GM18907 (cell line): ENCODE measurements around the gene CAPG.
"Not testable (repeated sequence)": the region's sequence is repeated elsewhere in the genome, so short reads cannot be mapped to it uniquely, and the experiment has no call there.

Experiments
- ATAC-seq: cut with Tn5 transposase; IDR thresholded peaks from one replicate; pipeline ENCODE4 v1.9.1; 2021; ENCODE audit warnings: mild to moderate bottlenecking, moderate library complexity; ENCODE audit not compliant: unreplicated experiment

CAPG gene

DNA sequence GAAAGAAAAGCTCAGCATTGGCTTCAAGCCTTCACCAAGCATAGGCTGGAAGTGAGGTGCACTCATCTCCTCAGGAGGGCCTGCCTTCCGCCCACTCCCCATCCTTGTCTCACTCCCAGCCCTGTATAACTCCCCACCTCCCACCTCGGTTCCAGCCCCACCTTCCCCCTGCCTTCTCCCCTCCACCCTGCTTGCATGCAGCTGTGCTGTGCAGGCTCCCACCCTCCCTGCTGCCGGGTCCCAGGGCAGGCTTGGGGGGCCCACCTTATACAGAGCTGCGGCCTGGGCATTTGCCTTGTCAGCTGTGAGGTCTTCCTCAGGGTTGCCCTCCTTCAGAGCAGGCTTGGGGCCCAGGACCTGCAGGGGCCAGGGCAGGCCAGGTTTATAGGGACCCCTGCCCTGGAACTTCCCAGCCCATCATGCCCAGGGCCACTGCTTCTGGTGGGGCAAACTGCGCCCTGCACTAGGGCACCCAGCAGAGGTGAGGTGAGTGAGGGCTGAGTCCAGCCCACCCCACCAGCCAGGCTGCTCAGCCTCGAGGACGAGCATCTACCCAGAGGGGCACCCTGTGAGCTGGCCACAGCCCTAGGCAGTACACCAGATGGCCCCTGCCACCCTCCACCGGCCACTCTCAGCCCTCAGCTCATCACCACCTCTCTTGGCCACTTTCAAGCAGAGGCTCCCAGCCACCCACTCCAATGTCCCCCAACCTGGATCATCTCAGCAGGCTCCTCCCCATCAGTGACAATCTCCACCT lies 11.6 kb downstream of the CAPG start:
- no peak for ATAC-seq

DNA sequence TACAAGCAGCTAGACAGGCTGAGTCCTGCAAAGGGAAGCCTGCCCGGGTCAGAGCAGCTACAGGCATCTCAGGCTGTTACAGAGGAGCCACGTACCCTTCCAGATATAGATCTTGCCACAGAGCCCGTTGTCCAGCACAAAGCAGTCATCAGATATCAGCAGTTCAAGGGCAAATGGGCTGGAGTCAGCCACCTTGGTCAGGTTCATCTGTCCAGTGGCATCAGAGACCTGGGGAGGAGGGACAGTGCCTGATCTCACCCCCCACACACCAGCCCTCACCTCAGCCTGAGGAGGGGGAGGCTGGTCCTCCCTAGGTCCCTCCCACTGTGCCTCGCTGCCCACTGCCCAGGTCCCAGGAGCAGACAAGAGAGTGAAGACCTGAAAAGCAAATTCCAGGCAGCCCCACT lies 12.2 kb downstream of the CAPG start:
- ATAC-seq, result no peak

DNA sequence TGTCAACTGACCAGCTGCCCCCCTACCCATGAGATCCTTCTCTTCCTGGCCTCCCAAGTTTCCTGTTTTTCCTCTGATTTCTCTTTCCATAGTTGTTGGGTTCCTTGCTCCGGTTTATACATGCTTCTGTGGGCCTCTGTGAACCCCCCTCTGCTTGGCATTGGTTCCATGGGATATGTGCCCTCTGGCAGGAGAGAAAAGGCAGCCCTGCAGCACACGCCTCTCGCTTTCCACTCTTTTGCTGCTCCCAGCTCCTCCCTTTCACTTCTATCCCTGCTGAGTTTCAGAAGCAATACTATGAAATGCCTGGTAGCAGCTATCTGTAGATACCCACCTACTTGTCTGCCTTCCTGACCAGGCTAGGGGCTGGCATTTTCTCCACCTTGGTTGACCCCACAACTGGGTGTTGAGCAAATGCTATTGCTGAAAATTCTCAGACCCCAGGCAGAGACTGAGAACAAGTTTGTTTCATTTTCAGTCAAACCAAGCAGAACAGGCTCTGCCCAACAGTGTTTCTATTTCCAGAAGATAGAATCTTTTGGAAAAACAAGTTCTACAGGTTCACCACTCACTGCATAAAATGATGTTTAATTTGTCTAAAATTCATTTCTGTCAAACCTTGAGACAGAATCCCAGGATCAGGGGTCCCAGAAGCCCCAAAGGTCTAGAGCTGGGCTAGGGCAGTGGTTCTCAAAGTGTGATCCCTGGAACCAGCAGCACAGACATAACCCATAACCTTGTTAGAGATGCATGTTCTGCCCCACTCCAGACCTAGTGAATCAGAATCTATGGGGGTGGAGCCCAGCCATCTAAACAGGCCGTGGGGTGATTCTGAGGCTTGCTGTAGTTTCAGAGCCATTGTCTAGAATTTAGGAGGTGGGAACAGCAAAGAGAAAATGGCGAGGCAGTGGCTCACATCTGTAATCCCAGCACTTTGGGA lies 13.4 kb downstream of the CAPG start:
- ATAC-seq, result no peak

DNA sequence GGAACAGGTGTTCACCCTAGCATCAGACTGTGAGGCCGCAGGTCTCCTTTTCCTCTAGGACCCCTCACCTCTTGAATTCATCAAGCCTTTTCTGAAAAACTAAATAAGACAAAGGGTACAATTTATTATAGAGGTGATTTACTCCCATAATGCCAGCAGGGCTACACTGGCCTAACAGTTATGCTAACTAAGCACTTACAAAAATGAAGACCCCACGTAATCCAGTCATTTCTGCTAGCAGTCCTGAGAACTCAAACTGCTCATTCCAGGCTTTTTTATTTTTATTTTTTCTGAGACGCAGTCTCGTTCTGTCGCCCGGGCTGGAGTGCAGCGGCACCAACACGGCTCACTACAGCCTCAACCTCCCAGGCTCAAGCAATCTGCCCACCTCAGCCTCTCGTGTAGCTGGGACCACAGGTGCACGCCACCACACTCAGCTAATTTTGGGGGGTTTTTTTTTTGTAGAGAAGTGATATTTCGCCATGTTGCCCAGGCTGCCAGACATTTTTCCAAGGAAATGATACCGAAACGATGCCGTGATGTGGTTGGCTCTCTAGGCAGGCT lies 14.2 kb downstream of the CAPG start:
- ATAC-seq, result no peak

DNA sequence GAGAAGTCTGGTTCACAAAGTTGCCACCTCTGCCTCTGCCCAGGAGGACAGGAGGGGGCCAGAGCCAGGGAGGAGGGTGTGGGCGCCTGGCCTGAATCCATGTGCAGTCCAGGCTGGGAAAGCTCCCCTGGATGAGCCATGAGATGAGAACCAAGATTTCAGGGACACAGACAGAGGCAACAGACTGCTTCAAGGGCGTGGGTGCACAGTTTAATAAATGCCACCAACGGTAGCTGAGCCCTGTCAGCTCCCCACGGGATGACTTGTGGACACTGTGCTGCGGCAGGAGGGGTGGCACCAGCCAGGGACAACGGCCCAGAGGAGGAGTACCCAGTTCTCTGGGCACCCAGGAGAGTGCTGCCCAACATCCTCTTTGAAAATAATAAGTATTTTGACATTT lies 15.2 kb downstream of the CAPG start:
- ATAC-seq, result no peak

DNA sequence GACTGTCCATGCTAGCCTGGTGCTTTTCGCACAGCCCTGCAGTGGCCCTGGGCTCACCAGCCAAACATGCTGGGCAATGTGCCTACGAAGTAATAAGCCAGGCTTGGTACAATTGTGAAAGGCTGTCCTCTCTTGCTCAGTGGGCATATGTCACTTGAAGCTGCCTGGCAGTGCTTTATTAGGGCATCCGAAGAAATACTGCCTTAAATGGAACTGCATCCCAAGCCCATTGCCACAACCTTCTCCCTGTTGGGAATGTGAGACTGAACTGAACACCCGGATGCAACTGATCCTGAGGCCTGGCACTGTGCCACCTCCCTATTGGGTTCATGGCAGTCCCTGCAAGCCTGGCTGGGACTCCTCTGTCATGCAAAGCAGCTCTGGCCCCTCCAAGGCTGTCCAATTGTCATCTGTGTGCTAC lies 15.9 kb downstream of the CAPG start:
- no peak for ATAC-seq

DNA sequence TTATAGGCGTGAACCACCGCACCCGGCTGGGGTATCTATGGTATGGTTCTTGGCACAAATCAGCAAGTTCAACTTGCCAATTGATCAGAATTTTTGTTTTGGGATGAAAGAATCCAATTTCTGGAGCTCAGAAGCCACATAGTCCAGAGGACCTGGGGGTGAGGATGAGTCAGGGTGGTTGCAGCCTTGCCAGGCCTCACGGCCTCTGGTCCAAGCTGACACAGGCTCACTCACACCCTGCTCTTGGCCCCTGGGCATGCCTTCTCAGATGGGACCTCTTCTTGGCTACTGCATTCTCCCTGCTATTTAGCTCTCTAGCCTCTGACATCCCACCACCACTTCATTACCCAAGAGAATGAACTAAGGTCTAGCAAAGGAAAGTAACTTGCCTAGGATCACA lies 16.3 kb downstream of the CAPG start:
- no peak for ATAC-seq

DNA sequence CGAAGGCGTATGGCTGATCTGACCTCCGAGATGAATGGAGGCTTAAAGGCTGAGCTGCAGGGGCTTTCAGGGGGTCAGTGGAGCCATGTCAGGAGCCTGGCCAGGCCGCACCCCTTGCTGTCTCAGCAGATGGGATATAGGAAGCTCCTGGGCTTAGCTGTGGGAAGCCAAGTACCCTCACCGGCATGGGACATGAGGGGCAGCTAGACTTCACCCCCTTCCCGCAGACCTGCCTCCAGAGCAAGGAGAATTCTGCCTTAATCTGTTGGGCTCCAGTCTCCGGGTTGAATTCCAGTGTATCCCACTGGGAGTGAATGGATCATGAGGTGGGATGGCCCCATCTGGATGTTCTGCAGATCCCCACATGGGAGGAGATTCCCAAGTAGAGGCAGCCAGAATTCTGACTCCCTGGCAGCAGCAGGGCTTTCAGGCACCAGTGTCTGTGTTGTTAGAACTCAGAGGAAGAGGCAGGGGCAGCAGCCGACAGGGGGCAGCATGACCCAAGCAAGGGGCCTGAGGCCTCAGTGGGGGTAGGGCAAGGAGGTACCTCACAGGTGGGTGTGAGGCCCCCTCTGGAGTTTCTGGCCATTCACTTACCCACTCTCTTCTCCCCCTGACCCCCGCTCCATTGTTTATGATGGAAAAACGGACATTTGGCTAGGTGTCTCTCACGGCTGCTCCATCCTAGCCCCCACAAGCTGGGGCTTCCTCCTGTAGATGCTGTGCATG lies 19.1 kb downstream of the CAPG start:
- ATAC-seq, result no peak

DNA sequence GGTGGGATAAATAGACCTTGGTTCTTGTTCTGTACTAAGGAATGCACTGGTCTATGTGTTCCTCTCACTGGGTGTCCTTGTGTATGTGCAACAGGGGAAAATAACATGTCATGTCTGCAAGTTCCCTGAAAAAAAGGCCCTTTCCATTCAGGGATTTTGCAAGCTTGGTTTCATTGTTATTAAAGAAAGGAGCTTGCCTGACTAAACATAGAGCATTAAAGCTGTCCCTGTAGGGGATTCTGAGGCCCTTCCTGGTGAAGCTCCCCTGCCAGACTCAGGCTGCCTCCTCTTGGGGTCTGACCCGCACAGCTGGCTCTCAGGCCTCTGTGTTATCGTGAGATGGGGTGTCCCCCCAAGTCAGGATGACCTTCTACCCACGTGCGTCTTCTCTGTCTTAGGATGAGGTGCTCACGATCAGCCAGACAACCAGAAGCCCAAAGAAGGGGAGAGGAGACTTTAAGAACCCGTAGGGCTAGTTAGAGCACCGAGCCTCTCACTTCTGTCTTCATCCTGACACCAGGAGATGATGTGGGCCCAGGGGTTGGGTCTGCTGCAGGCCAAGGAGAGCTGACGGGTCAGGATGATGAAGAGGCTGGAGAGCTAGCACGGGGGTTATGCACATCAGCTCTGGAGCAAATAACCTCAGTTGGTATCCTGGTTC lies 21.2 kb downstream of the CAPG start:
- ATAC-seq, result no peak

DNA sequence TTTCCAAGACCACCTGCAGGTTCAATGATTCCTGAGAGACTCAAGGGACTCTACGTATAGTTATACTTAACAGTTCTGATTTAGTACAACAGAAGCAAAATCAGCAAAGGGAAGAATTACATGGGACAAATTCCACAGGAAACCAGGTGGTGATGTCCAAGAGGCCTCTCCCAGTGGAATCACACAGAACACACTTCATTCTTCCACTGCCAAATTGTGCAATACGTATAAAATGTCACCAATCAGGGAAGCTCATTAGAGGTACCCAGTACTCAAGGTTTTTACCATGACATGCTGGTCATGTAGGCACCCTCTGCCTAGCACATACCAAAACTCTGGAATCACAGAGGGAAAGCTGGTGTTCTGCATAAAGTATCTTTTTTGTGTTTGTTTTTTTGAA lies 22.4 kb downstream of the CAPG start:
- ATAC-seq, result no peak

DNA sequence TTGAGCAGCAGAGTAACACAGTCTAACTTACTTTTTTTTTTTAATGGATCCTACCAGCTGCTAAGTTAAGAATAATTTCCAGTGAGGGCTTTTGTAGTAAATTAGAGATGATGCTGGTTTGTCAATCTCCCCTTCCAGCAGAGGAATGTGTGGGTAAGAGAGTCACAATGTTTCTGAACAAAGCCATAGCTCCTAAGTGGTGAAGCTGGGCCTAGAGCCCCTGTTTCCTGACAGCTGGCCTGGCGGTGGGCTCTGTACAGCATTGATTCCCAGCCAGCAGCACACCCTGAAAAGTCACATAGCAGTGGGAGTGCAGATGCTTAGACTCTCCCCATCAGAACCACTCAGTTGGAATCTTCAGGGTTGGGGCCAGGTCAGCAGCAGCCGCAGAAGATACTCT lies 24.4 kb downstream of the CAPG start:
- no peak for ATAC-seq

DNA sequence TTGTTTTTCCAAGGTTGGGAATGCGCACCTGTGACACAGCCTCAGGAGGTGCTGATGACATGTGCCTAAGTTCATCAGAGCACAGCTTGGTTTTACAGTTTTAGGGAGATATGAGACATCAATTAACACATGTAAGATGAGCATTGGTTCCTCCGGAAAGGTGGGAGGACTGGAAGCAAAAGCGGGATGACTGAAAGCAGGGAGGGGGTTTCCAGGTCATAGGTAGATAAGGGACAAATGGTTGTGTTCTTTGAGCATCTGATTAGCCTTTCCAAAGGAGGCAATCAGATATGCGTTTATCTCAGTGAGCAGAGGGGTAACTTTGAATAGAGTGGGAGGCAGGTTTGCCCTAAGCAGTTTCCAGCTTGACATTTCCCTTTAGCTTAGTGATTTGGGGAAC lies 26.3 kb downstream of the CAPG start:
- ATAC-seq, result no peak

DNA sequence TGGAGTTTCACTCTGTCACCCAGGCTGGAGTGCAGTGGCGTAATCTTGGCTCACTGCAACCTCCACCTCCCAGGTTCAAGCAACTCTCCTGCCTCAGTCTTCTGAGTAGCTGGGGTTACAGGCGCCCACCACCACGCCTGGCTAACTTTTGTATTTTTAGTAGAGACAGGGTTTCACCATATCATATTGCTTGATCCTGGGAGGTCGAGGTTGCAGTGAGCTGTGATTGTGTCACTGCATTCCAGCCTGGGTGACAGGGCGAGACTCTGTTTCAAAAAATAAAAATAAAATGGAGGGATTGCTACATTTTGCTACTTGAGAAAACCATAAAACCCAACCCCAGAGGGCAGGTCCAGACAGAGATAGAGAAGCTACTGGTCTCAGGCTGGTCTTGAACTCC lies 27.0 kb downstream of the CAPG start:
- ATAC-seq, result not testable (repeated sequence)

DNA sequence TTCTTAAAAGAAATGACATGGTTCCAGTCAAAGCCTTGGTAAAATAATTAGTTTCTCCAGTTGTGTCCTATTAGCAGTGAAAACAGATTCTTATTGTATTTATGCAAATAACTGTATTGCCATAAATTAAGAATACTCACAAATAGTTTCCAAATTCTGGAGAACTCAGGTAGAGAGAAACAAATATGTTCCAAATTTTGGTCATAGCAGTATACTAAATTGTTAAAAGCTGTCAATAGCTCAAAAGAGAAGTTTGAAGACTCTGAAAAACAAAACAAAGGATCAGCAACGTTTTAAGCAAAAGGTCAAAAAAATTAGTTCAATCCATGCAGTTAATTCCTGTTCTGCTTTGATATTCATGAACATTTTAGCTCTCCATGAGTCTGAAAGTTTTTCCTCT lies 30.1 kb downstream of the CAPG start:
- ATAC-seq, result no peak

DNA sequence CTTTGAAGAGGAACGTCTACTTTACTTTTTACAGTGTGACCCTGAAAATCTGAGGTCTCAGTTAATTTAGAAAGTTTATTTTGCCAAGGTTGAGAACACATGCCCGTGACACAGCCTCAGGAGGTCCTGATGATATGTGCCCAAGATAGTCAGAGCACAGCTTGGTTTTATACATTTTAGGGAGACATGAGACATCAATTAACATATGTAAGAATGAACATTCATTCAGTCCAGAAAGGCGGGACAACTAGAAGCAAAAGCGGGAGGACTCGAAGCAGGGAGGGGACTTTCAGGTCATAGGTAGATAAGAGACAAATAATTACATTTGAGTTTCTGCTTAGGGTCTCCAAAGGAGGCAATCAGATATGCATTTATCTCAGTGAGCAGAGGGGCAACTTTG lies 31.9 kb downstream of the CAPG start:
- no peak for ATAC-seq

DNA sequence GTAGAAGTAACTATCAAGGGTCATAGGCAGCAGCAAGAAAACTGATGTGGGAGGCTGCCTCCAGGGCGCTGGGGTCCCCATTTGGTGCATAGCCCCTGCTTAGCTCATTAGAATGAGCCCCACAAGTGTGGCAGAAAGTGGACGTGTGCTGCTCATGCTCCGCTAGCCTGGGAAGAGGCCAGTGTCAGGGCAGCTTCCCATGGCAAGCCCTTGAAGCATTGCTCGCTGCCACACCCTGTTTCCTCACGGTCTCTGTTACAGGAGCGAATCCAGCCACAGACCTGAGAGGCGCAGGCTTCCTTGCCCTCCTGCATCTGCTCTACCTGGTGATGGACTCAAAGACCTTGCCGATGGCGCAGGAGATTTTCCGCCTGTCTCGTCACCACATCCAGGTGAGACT lies 33.1 kb downstream of the CAPG start:
- no peak for ATAC-seq

DNA sequence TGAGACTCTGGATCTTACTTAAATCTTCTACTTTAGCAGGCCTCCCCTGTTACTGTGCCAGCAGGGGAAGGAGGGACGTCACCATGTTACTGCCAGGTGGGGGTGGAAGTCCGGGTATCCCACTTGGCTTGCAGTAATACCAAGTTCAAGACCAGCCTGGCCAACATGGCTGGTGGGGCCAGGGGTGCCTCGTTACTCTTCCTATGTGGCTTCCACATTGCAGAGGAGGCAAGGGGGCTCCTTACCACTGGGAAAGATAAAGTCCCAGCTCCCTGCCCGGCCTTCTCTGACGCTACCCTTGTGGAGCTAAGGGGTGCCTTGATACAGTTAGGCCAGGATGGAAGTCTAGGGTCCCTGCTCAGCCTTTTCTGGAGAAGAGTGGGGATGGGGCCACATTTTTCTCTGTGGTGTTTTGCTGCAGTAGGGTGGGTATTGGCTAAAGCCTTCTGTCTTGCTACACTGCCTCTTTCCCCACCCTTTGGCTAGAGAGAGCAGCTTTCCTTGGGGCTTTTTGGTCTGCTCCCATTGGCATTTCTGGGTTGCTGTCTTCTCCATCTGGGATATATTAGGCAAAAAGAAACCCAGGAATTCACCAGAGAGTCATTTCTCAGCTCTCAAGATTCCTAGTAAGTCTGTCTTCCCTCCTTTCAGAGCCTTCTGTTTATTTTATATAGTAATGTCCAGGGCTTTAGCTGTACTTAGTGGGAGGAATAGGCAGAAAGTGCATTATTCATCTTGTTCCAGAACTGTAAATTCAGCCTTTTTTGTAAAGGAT lies 33.7 kb downstream of the CAPG start:
- ATAC-seq, result no peak

DNA sequence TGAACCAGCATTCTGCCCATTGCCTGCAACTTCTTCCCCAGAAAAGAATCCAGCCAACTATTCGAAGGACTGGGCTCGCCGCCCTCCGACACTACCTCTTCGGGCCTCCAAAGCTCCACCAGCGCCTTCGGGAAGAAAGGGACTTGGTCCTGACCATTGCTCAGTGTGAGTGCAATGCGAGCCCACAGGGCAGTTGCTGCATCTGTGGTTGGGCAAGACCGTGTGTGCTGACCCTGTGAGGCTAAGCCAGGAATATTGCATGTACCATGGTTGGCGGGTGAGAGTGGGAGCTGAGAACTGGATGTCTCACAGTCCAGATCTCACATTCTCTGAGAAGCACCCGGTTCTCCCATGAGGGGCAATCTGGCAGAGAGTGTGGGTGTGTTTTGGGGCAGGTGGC lies 39.1 kb downstream of the CAPG start:
- ATAC-seq, result no peak

DNA sequence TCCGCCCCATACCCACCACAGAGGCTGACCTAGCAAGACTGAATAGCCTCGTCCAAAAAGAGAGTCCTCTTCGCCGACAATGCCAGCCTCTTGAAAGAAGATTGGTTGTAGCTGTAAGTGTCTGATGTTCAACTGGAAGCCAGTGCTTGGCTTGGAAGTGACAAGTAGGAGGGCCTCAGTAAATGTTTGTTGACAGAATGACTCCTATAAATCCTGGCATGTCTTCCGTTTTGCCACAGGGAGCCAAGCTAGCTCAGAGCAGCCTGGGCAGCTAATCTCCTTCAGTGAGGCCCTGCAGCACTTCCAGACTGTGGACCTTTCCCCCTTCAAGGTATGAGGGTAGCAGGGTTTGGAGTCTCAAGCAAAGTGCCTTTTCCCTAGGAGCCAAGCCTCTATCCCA lies 40.7 kb downstream of the CAPG start:
- no peak for ATAC-seq

DNA sequence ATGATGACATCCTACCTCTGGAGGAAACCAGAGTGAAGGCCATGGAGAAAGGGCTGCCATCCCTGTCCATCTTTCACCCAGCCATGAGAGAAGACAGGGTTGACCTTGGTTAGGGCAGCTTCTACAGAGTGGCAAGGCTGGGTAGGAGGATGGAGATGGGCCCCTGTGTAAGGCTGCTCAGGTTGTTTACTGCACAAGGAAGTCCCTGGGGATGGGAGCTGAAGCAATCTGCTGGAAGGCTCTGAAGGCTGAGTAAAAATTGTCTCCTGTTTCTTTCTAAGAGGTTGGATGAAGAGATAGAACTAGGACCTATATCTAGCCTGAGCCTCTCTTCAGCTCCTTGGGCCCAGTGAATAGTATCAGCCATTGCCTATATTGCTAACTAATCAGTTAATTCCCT lies 41.2 kb downstream of the CAPG start:
- no peak for ATAC-seq
